Heart left ventricle (tissue), 13 donors: ENCODE measurements around the gene TICRR.

Source experiments
- CTCF ChIP-seq, 12 donors: fragments of 200-600 bp; sonication (generic) in 4 of 12; IDR thresholded peaks; one replicate each; pipeline versions ENCODE4 v1.5.0 to v1.8.0; 2018 to 2022; ENCODE audit warnings: antibody characterized with exemption in 12 of 12, mild to moderate bottlenecking in 5 of 12
- POLR2A ChIP-seq, 2 donors: fragments of 450-650 bp; IDR thresholded peaks; one replicate each; pipeline ENCODE4 v1.6.1; 2017; ENCODE audit warnings: antibody characterized with exemption in 2 of 2, mild to moderate bottlenecking in 2 of 2, moderate library complexity in 2 of 2
- donor health status: ischemic (EF 13 %, LVEDD 7.1; RV severe dilation, severe dysfunction).
- donor health status: DM: no; HTN: yes; CAD: no.
- donor health status: DM: no; HTN: no; CAD: no.
- donor health status: ischemic (EF 25% LVEDD 6.9; RV normal size, moderate dysfunction).
- donor health status: ischemic (EF 25% LVEDD 5.7; RV mildly dilated, moderate dysfunction).
- donor health status: ischemic (EF 35%, LVEDD 5.7; RV mildly dilated, moderate dysfunction).
- donor health status: nonischemic (EF 11% LVEDD 7.7; RV severe dilation, severe dysfunction).
- donor health status: DM: yes; HTN: yes; CAD: no.
- donor health status: PGD.
- donor health status: ischemic (EF 29% LVEDD 5.4; RV normal size, mild dysfunction).
- donor health status: nonischemic (EF 23%, LVEDD 6.1; RV moderate dilation, normal function).

- TF ChIP-seq CTCF (IDR thresholded peaks at IDR 0.05) (no peak), POLR2A (IDR thresholded peaks at IDR 0.05) (no peak)
These were observed 76.9 kb downstream of the TICRR start for GRCh38 chr15:89652131-89652530.
